PC-3 (cell line): ENCODE data around the gene TWIST2. TPM values are rescaled to one million over a fixed set of nuclear protein-coding genes. Genes with fewer than 3 reads are reported as not detected.

Experiments
- ATAC-seq: fragments of 200-7000 bp; cut with Tn5 transposase; 2 replicates; pipeline ENCODE4 v1.9.1; 2020; ENCODE audit warnings: mild to moderate bottlenecking, moderate library complexity
- BruUV-seq: library from RNA; stranded (reverse); fragments of 400-500 nt; replicated peaks from 2 replicates; lab custom pipeline; 2021; lab: Mats Ljungman, UMichigan
- CTCF ChIA-PET: fragments of 300-600 bp; sonication (Branson Sonifier 250); formaldehyde crosslinking; loops from one replicate; lab custom pipeline; 2022; ENCODE audit warnings: antibody characterized with exemption; lab: Charles Lee
- POLR2A ChIA-PET: fragments of 300-600 bp; sonication (Branson Sonifier 250); formaldehyde crosslinking; loops from one replicate; lab custom pipeline; 2022; ENCODE audit warnings: antibody characterized with exemption; ENCODE audit not compliant: unreplicated experiment; lab: Charles Lee
- DNase-seq: peaks from one replicate; pipeline ENCODE4 v3.0.0-alpha.2; 2015
- H2AFZ ChIP-seq: fragments of 300-600 bp; sonication (generic); 2 replicates; pipeline ENCODE4 v1.6.0; 2016; ENCODE audit warnings: antibody characterized with exemption, low read length
- H3F3A ChIP-seq: fragments of 300-600 bp; sonication (generic); one replicate; pipeline ENCODE4 v1.6.0; 2017; ENCODE audit warnings: antibody characterized with exemption, low read length, control low read depth, mild to moderate bottlenecking; ENCODE audit not compliant: unreplicated experiment
- H3K27ac ChIP-seq: fragments of 300-600 bp; sonication (generic); 2 replicates; pipeline ENCODE4 v1.5.1; 2016; ENCODE audit warnings: mild to moderate bottlenecking, low read length
- H3K27me3 ChIP-seq: fragments of 300-600 bp; sonication (generic); 2 replicates; pipeline ENCODE4 v1.6.1; 2016; ENCODE audit warnings: low read length, mixed read lengths
- H3K36me3 ChIP-seq: fragments of 300-600 bp; sonication (generic); 2 replicates; pipeline ENCODE4 v1.6.1; 2016; ENCODE audit warnings: low read depth, mixed run types, low read length, mixed read lengths
- H3K4me1 ChIP-seq: fragments of 300-600 bp; sonication (generic); 2 replicates; pipeline ENCODE4 v1.5.1; 2016; ENCODE audit warnings: low read length; ENCODE audit not compliant: insufficient read depth
- H3K4me2 ChIP-seq: fragments of 300-600 bp; sonication (generic); 2 replicates; pipeline ENCODE4 v1.6.0; 2016; ENCODE audit warnings: low read length
- H3K4me3 ChIP-seq: fragments of 300-600 bp; sonication (generic); 2 replicates; pipeline ENCODE4 v1.5.1; 2016; ENCODE audit warnings: mild to moderate bottlenecking, low read length, mixed read lengths
- H3K79me2 ChIP-seq: fragments of 300-600 bp; sonication (generic); 2 replicates; pipeline ENCODE4 v1.6.1; 2017; ENCODE audit warnings: low read length, mixed read lengths
- H3K9ac ChIP-seq: fragments of 300-600 bp; sonication (generic); 2 replicates; pipeline ENCODE4 v1.6.0; 2016; ENCODE audit warnings: mild to moderate bottlenecking, low read length
- H3K9me2 ChIP-seq: fragments of 300-600 bp; sonication (generic); replicated peaks from 2 replicates; pipeline ENCODE4 v1.6.1; 2016; ENCODE audit warnings: mixed run types, low read length, mixed read lengths
- H3K9me3 ChIP-seq: fragments of 300-600 bp; sonication (generic); 2 replicates; pipeline ENCODE4 v1.6.1; 2016; ENCODE audit warnings: low read length, mixed read lengths
- H4K20me1 ChIP-seq: fragments of 300-600 bp; sonication (generic); 2 replicates; pipeline ENCODE4 v1.6.1; 2016; ENCODE audit warnings: low read length, mixed read lengths
- CTCF ChIP-seq: fragments of 300-600 bp; sonication (generic); conservative IDR thresholded peaks from 2 replicates; pipeline ENCODE4 v1.5.1; 2017; ENCODE audit warnings: antibody characterized with exemption, low read depth, mild to moderate bottlenecking, low read length
- EZH2 ChIP-seq: fragments of 300-600 bp; sonication (generic); IDR thresholded peaks from one replicate; pipeline ENCODE4 v1.6.1; 2017; ENCODE audit warnings: antibody characterized with exemption, mild to moderate bottlenecking, low read length; ENCODE audit not compliant: unreplicated experiment
- EZH2phosphoT487 ChIP-seq: fragments of 300-600 bp; sonication (generic); IDR thresholded peaks from 2 replicates; pipeline ENCODE4 v1.6.1; 2018; ENCODE audit warnings: mild to moderate bottlenecking, antibody characterized with exemption, low read length, borderline replicate concordance
- intact Hi-C: fragments of 100-400 bp; cut with micrococcal nuclease; formaldehyde crosslinking; loops from 2 replicates; pipeline ENCODE4 v1.9.0; 2023
- total RNA-seq: library from RNA; depleted of rRNA; stranded (reverse); fragments of >200 nt; gene quantifications from 2 replicates; pipeline ENCODE4 v1.2.3, GENCODE V29; 2014

TWIST2 gene
- total RNA-seq, 1 experiment from 2014 or later, result 4.4 TPM

GRCh38 chr2:238884122-238884811 is 36.4 kb downstream of the TWIST2 start:
- Histone ChIP-seq H3K9me3 (no peaks in the 10 kb centered on the region), H3K79me2 (no peaks in the 10 kb centered on the region), H3K9ac (no peak overlapping the region), H3K36me3 (no peaks in the 10 kb centered on the region), H3K27ac (no peak overlapping the region), H3K27me3 (no peaks in the 10 kb centered on the region), H3K9me2 (no peaks in the 10 kb centered on the region), H2AFZ (no peak overlapping the region), H3K4me2 (no peak overlapping the region), H3F3A (no peaks in the 10 kb centered on the region), H3K4me3 (no peak overlapping the region), H3K4me1 (peaks cover 8% of the 10 kb centered on the region), H4K20me1 (no peaks in the 10 kb centered on the region)
- CTCF ChIA-PET, result interaction anchor here (0.5 kb wide), 1 partner anchor 93 kb away, joined by 10 read pairs; no protein-coding TSS in a partner anchor
- POLR2A ChIA-PET, result interaction anchor here (0.6 kb wide), 1 partner anchor 37 kb away, joined by 3 read pairs; no protein-coding TSS in a partner anchor
- ATAC-seq, result no peak
- BruUV-seq, result no TSS peak
- intact Hi-C loops, result no loop called here
- TF ChIP-seq EZH2 (no peak), CTCF (no peak), EZH2phosphoT487 (no peak)
- no peak for DNase-seq

- no peak overlapping the region for H3K4me2 ChIP-seq
- H3K27ac ChIP-seq, result no peak overlapping the region
- H3K9ac ChIP-seq, result no peak overlapping the region
- intact Hi-C loops, result no loop called here
- no peaks in the 10 kb centered on the region for H3K36me3 ChIP-seq
- BruUV-seq, result no TSS peak
- ChIA-PET CTCF (no interaction called here), POLR2A (interaction anchor here (0.6 kb wide), 1 partner anchor 36 kb away, joined by 3 read pairs; no protein-coding TSS in a partner anchor)
- H3K9me2 ChIP-seq, result no peaks in the 10 kb centered on the region
- no peaks in the 10 kb centered on the region for H3K79me2 ChIP-seq
- DNase-seq (no peak), ATAC-seq (no peak)
- no peaks in the 10 kb centered on the region for H3K27me3 ChIP-seq
- no peak for TF ChIP-seq EZH2phosphoT487
- TF ChIP-seq CTCF, result no peak
- TF ChIP-seq EZH2, result no peak
- no peak overlapping the region for H3K4me3 ChIP-seq
- no peak overlapping the region for H2AFZ ChIP-seq
- H3K9me3 ChIP-seq, result no peaks in the 10 kb centered on the region
- no peaks in the 10 kb centered on the region for H4K20me1 ChIP-seq
- peaks cover 8% of the 10 kb centered on the region for H3K4me1 ChIP-seq
- no peaks in the 10 kb centered on the region for H3F3A ChIP-seq
Observed at GRCh38 chr2:238884812-238885408, 37.0 kb downstream of the TWIST2 start.

- no peak overlapping the region for H3K27ac ChIP-seq
- H3K36me3 ChIP-seq, result no peaks in the 10 kb centered on the region
- no peak overlapping the region for H3K9ac ChIP-seq
- no peak for DNase-seq
- ATAC-seq, result no peak
- H3K4me3 ChIP-seq, result no peak overlapping the region
- no peak overlapping the region for H3K4me2 ChIP-seq
- POLR2A ChIA-PET, result no interaction called here
- H3K79me2 ChIP-seq, result no peaks in the 10 kb centered on the region
- CTCF ChIA-PET, result no interaction called here
- no peak overlapping the region for H2AFZ ChIP-seq
- peaks cover 8% of the 10 kb centered on the region for H3K4me1 ChIP-seq
- no peaks in the 10 kb centered on the region for H3K9me2 ChIP-seq
- intact Hi-C loops, result no loop called here
- no TSS peak for BruUV-seq
- no peaks in the 10 kb centered on the region for H3K27me3 ChIP-seq
- no peaks in the 10 kb centered on the region for H4K20me1 ChIP-seq
- no peaks in the 10 kb centered on the region for H3F3A ChIP-seq
- TF ChIP-seq CTCF (no peak), EZH2 (no peak), EZH2phosphoT487 (no peak)
- no peaks in the 10 kb centered on the region for H3K9me3 ChIP-seq
Observed at GRCh38 chr2:238886453-238887094, 38.7 kb downstream of the TWIST2 start.
